ENCODE data around the gene RYR1. TPM values are rescaled to one million over a fixed set of nuclear protein-coding genes. Genes with fewer than 3 reads are reported as not detected.

The RYR1 gene
- total RNA-seq, 6 experiments from 2014 or later, result not detected

GRCh38 chr19:38496603-38497487, 63.4 kb downstream of the RYR1 start:
- no peak for DNase-seq
- Mint-ChIP-seq H3K27me3 (ENCODE audit: insufficient read depth) (peaks cover 23% of the 10 kb centered on the region), H3K36me3 (ENCODE audit: low read depth) (no peaks in the 10 kb centered on the region), H3K4me1 (ENCODE audit: low read depth) (no peaks in the 10 kb centered on the region), H3K27ac (no peak overlapping the region), H3K9me3 (0 out of 2 replicates have a peak, but pooled peaks cover under 1% of the 10 kb centered on the region), H3K4me3 (no peak overlapping the region)
- TF ChIP-seq, protein P1, sequence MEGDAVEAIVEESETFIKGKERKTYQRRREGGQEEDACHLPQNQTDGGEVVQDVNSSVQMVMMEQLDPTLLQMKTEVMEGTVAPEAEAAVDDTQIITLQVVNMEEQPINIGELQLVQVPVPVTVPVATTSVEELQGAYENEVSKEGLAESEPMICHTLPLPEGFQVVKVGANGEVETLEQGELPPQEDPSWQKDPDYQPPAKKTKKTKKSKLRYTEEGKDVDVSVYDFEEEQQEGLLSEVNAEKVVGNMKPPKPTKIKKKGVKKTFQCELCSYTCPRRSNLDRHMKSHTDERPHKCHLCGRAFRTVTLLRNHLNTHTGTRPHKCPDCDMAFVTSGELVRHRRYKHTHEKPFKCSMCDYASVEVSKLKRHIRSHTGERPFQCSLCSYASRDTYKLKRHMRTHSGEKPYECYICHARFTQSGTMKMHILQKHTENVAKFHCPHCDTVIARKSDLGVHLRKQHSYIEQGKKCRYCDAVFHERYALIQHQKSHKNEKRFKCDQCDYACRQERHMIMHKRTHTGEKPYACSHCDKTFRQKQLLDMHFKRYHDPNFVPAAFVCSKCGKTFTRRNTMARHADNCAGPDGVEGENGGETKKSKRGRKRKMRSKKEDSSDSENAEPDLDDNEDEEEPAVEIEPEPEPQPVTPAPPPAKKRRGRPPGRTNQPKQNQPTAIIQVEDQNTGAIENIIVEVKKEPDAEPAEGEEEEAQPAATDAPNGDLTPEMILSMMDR (IDR thresholded peaks at IDR 0.05), result no peak

DNA sequence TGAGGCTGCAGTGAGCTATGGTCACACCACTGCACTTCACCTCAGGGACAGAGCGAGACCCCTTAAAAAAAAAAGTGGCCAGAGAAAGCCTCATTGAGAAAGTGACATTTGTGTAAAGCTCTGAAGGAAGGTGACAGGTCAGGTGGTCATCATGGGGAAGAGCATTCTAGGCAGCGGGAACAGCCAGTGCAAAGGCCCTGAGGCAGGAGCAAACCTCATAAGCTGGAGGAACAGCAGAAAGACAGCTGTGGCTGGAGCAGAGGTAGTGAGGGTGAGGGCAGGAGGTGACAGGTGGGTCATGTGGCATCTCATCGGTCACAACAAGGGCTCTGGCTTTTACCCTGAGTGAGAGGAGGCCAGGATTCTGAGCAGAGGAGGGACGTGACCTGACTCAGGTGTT, 64.4 kb downstream of the RYR1 start:
- Mint-ChIP-seq H3K27ac (no peak overlapping the region), H3K9me3 (no peaks in the 10 kb centered on the region), H3K4me1 (ENCODE audit: low read depth) (no peaks in the 10 kb centered on the region), H3K4me3 (no peak overlapping the region), H3K27me3 (ENCODE audit: insufficient read depth) (peaks cover 16% of the 10 kb centered on the region), H3K36me3 (ENCODE audit: low read depth) (no peaks in the 10 kb centered on the region)
- DNase-seq, result no peak
- TF ChIP-seq, protein P1 (IDR thresholded peaks at IDR 0.05), result no peak

DNA sequence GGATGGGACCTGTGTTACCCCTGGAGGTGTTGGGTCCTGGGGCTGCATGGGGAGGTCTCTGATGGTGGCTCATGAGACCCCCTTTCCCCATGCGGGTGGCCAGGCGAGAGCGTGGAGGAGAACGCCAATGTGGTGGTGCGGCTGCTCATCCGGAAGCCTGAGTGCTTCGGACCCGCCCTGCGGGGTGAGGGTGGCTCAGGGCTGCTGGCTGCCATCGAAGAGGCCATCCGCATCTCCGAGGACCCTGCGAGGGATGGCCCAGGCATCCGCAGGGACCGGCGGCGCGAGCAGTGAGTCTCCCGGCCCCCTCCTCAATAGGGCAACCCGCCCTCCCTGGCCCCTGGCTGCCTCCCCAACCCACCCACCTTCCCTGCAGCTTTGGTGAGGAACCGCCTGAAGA, 66.0 kb downstream of the RYR1 start:
- Mint-ChIP-seq H3K4me1 (ENCODE audit: low read depth) (no peaks in the 10 kb centered on the region), H3K36me3 (ENCODE audit: low read depth) (no peaks in the 10 kb centered on the region), H3K9me3 (no peaks in the 10 kb centered on the region), H3K27me3 (ENCODE audit: insufficient read depth) (peaks cover 12% of the 10 kb centered on the region), H3K27ac (no peak overlapping the region), H3K4me3 (no peak overlapping the region)
- TF ChIP-seq, protein P1 (IDR thresholded peaks at IDR 0.05), result no peak
- DNase-seq, result no peak

DNA sequence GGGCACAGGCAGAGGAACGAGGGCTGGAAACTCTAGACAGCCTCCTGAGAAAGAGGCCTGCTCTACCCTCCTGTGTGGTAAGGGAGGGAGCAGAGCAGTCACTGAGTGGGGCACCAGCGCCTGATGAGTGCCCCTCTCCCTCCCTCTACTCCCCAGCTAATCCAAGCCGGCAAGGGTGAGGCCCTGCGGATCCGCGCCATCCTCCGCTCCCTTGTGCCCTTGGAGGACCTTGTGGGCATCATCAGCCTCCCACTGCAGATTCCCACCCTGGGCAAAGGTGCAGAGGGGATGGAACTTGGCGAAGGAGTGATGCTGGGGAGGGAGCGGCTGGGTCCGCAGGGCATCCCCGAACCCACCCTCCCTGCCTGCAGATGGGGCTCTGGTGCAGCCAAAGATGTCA, 67.0 kb downstream of the RYR1 start:
- Mint-ChIP-seq H3K4me1 (ENCODE audit: low read depth) (no peaks in the 10 kb centered on the region), H3K27ac (no peak overlapping the region), H3K27me3 (ENCODE audit: insufficient read depth) (peaks cover 12% of the 10 kb centered on the region), H3K9me3 (no peaks in the 10 kb centered on the region), H3K4me3 (no peak overlapping the region), H3K36me3 (ENCODE audit: low read depth) (no peaks in the 10 kb centered on the region)
- TF ChIP-seq, protein P1 (IDR thresholded peaks at IDR 0.05), result no peak
- no peak for DNase-seq

DNA sequence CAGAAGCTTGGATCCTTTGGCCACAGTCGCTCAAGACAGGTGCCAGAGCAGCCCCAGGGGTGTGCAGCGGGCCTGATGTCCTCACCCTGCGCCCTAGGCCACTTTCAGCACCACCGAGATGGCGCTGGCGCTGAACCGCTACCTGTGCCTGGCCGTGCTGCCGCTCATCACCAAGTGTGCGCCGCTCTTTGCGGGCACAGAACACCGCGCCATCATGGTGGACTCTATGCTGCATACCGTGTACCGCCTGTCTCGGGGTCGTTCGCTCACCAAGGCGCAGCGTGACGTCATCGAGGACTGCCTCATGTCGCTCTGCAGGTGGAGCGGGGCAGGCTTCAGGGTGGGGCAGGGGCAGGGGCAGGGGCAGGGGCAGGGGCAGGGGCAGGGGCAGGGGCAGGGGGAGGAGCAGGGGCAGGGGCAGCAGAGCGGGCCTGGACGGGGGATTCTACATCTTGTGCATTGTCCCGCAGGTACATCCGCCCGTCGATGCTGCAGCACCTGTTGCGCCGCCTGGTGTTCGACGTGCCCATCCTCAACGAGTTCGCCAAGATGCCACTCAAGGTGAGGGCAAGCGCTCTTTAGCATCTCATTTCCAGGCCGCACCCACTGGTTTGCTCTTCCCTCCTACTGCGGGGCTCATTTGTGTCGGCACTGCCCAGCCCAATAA, 69.1 kb downstream of the RYR1 start:
- no peaks in the 10 kb centered on the region for H3K36me3 Mint-ChIP-seq (ENCODE audit: low read depth)
- H3K9me3 Mint-ChIP-seq, result no peaks in the 10 kb centered on the region
- H3K4me1 Mint-ChIP-seq (ENCODE audit: low read depth), result no peaks in the 10 kb centered on the region
- H3K27me3 Mint-ChIP-seq (ENCODE audit: insufficient read depth), result peaks cover 12% of the 10 kb centered on the region
- TF ChIP-seq, protein P1 (IDR thresholded peaks at IDR 0.05), result no peak
- no peak overlapping the region for H3K4me3 Mint-ChIP-seq
- no peak overlapping the region for H3K27ac Mint-ChIP-seq
- DNase-seq, result no peak

Data from HFFc6 (cell line).